Measurements from ENCODE around the gene CCDC127.

- no peak for TF ChIP-seq YY1 (IDR thresholded peaks at IDR 0.05; ENCODE audit: insufficient read depth, insufficient read length)
- TF ChIP-seq SUZ12 (IDR thresholded peaks at IDR 0.05; ENCODE audit: extremely low read depth, insufficient read depth, insufficient read length), result no peak
- TF ChIP-seq ZNF274 (IDR thresholded peaks at IDR 0.05; ENCODE audit: low read depth, low read length), result no peak
Observed at GRCh38 chr5:167511-167910, 50.4 kb downstream of the CCDC127 start.
